ENCODE measurements around the gene ZNF749. TPM values are rescaled to one million over a fixed set of nuclear protein-coding genes. Genes with fewer than 3 reads are reported as not detected.

Gene ZNF749
- total RNA-seq, 6 donors from 2014 or later, result 6.9 to 16.1 (median 9.0) TPM

DNA sequence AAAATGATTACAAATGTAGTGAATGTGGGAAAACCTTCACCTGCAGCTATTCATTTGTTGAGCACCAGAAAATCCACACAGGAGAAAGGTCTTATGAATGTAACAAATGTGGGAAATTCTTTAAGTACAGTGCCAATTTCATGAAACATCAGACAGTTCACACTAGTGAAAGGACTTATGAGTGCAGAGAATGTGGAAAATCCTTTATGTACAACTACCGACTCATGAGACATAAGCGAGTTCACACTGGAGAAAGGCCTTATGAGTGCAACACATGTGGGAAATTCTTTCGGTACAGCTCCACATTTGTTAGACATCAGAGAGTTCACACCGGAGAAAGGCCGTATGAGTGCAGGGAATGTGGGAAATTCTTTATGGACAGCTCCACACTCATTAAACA lies 36.3 kb upstream of the ZNF749 start:
- Histone ChIP-seq H3K4me3 (no peak overlapping the region), H3K4me1 (no peaks in the 10 kb centered on the region), H3K9me3 (peaks cover 24 to 52% (median 38%) of the 10 kb centered on the region in 4 donors), H3K27me3 (no peaks in the 10 kb centered on the region), H3K27ac (no peak overlapping the region), H3K36me3 (peaks cover 27 to 59% (median 48%) of the 10 kb centered on the region in 4 donors)
- DNase-seq (no peak), ATAC-seq (ENCODE audit: low FRiP score in 2 of 2) (no peak)
- no peak for TF ChIP-seq POLR2AphosphoS5 (IDR thresholded peaks at IDR 0.05)
- TF ChIP-seq, protein P1, sequence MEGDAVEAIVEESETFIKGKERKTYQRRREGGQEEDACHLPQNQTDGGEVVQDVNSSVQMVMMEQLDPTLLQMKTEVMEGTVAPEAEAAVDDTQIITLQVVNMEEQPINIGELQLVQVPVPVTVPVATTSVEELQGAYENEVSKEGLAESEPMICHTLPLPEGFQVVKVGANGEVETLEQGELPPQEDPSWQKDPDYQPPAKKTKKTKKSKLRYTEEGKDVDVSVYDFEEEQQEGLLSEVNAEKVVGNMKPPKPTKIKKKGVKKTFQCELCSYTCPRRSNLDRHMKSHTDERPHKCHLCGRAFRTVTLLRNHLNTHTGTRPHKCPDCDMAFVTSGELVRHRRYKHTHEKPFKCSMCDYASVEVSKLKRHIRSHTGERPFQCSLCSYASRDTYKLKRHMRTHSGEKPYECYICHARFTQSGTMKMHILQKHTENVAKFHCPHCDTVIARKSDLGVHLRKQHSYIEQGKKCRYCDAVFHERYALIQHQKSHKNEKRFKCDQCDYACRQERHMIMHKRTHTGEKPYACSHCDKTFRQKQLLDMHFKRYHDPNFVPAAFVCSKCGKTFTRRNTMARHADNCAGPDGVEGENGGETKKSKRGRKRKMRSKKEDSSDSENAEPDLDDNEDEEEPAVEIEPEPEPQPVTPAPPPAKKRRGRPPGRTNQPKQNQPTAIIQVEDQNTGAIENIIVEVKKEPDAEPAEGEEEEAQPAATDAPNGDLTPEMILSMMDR (IDR thresholded peaks at IDR 0.05), result no peak
- no peak for TF ChIP-seq EP300 (IDR thresholded peaks at IDR 0.05)
- no peak for TF ChIP-seq POLR2A (IDR thresholded peaks at IDR 0.05)
- 96 to 97% methylated on average over 5 of the region's 5 CpGs for WGBS, 2 donors

GRCh38 chr19:57403737-57404563 lies 31.2 kb upstream of the ZNF749 start:
- H3K27me3 ChIP-seq, result no peaks in the 10 kb centered on the region
- WGBS, 2 donors, result 91 to 94% methylated on average over 8 of the region's 9 CpGs
- H3K27ac ChIP-seq, result no peak overlapping the region
- no peaks in the 10 kb centered on the region for H3K4me1 ChIP-seq
- DNase-seq (peak in 1 of 2 donors; percentile 38), ATAC-seq (ENCODE audit: low FRiP score in 2 of 2) (no peak)
- no peak for TF ChIP-seq EP300 (IDR thresholded peaks at IDR 0.05)
- no peak for TF ChIP-seq POLR2A (IDR thresholded peaks at IDR 0.05)
- TF ChIP-seq POLR2AphosphoS5 (IDR thresholded peaks at IDR 0.05), result no peak
- TF ChIP-seq, protein P1 (IDR thresholded peaks at IDR 0.05), result no peak
- peaks cover 10 to 21% (median 14%) of the 10 kb centered on the region in 4 donors for H3K9me3 ChIP-seq
- H3K4me3 ChIP-seq, result no peak overlapping the region
- peaks cover under 1 to 12% (median 7%) of the 10 kb centered on the region in 4 donors for H3K36me3 ChIP-seq

DNA sequence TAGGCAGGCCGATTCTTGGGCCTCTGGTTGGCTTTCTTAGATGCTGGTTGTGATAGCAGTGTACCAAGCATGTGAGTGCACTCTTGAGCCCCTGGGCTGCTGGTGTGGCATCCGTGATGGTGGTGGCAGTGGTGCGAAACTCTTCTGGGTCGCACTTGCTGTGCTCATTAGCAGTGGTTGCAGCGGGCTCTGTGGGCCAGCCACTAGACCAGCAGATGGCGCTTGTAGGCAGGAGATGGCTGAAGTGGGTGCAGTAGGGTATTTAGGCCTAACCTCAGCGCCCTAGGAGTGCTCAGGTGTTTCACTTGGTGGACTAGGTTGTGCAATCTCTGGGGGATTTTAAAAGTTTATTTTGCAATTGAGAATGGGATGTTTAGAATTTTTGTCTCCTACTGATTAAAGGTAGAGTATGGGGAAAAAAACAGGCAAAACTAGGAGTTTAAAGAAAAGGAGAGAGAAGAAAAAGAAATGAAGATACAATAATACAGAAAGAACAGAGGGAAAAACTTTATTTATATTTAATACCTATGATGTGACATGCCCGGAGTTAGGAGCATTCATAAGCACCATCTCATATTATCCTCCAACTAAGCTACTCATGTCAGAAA lies 28.5 kb upstream of the ZNF749 start:
- peak in 1 of 2 donors; percentile 63 for DNase-seq
- Histone ChIP-seq H3K27me3 (no peaks in the 10 kb centered on the region), H3K36me3 (no peaks in the 10 kb centered on the region), H3K27ac (no peak overlapping the region), H3K4me1 (peaks cover 2 to 10% (median 7%) of the 10 kb centered on the region in 4 donors), H3K9me3 (peaks cover 0 to 18% (median 3%) of the 10 kb centered on the region in 4 donors), H3K4me3 (no peak overlapping the region)
- WGBS, 2 donors, result 7 to 15% methylated on average over 5 to 8 of the region's 8 CpGs
- TF ChIP-seq POLR2A (IDR thresholded peaks at IDR 0.05), result no peak
- TF ChIP-seq POLR2AphosphoS5 (IDR thresholded peaks at IDR 0.05), result no peak
- TF ChIP-seq, protein P1 (IDR thresholded peaks at IDR 0.05), result peak in 5 of 6 experiments; percentile 11 to 58 (median 55)
- peak in 1 of 2 donors; percentile 59 for ATAC-seq (ENCODE audit: low FRiP score in 2 of 2)

- Histone ChIP-seq H3K36me3 (peaks cover 0 to 29% (median 9%) of the 10 kb centered on the region in 4 donors), H3K27ac (peak within 1 kb of the TSS; percentile 48 to 83 (median 68)), H3K4me1 (peaks cover 8 to 18% (median 15%) of the 10 kb centered on the region in 4 donors), H3K27me3 (no peaks in the 10 kb centered on the region), H3K9me3 (peaks cover 0 to 5% (median 3%) of the 10 kb centered on the region in 4 donors), H3K4me3 (peak within 1 kb of the TSS; percentile 72 to 97 (median 89))
- ATAC-seq (ENCODE audit: low FRiP score in 2 of 2), result peak; percentile 99 to 100
- WGBS, 2 donors, result 0 to 1% methylated on average over 22 to 40 of the region's 55 CpGs
- peak; percentile 87 to 95 for DNase-seq
- TF ChIP-seq, protein P1 (IDR thresholded peaks at IDR 0.05), result peak in 1 of 6 experiments; percentile 13
- TF ChIP-seq EP300 (IDR thresholded peaks at IDR 0.05) (no peak), POLR2A (IDR thresholded peaks at IDR 0.05) (peak in 1 of 4 donors; percentile 56), POLR2AphosphoS5 (IDR thresholded peaks at IDR 0.05) (peak; percentile 28 to 80)
Observed at GRCh38 chr19:57410877-57411671, 24.1 kb upstream of the ZNF749 start, which contains the start of gene ZNF17. Gene ZNF17 (plus strand): TSS chr19:57411161. CDS start chr19:57413616, 2,455 bp downstream.

Data from upper lobe of left lung (tissue), 6 donors.